Right atrium auricular region (tissue), 2 donors: ENCODE measurements around the gene CKS2. TPM values are rescaled to one million over a fixed set of nuclear protein-coding genes. Genes with fewer than 3 reads are reported as not detected.

ENCODE experiments used
- DNase-seq: peaks from one replicate; pipeline ENCODE4 v3.0.0-alpha.2; 2019; ENCODE audit warnings: low spot score
- H3K27ac ChIP-seq, 2 donors: fragments of 200-600 bp; sonication (generic); 1 replicate in 1 of 2; 2 replicates in 1 of 2; pipeline ENCODE4 v1.5.1; 2016 to 2019
- H3K27me3 ChIP-seq, 2 donors: fragments of 200-600 bp; sonication (generic); one replicate each; pipeline versions ENCODE4 v1.5.1 to v1.6.0; 2017 to 2019
- H3K36me3 ChIP-seq: fragments of 200-600 bp; sonication (generic); one replicate; pipeline ENCODE4 v1.5.1; 2016
- H3K4me1 ChIP-seq, 2 donors: fragments of 200-600 bp; sonication (generic); one replicate each; pipeline versions ENCODE4 v1.5.1 to v1.6.0; 2017 to 2019
- H3K4me3 ChIP-seq, 2 donors: fragments of 200-600 bp; sonication (generic); 1 replicate in 1 of 2; 2 replicates in 1 of 2; pipeline ENCODE4 v1.5.1; 2017 to 2019; ENCODE audit warnings: mild to moderate bottlenecking in 1 of 2, moderate library complexity in 1 of 2
- H3K9me3 ChIP-seq, 2 donors: fragments of 200-600 bp; sonication (generic); one replicate each; pipeline ENCODE4 v1.5.1; 2019
- CTCF ChIP-seq, 2 donors: fragments of 200-600 bp; sonication (generic); IDR thresholded peaks; one replicate each; pipeline ENCODE4 v1.5.1; 2019; ENCODE audit warnings: antibody characterized with exemption in 2 of 2
- total RNA-seq, 2 donors: library from RNA; depleted of rRNA; stranded (reverse); fragments of >200 nt; gene quantifications; one replicate each; pipeline ENCODE4 v1.1.0, GENCODE V29; 2016

CKS2 gene
- total RNA-seq, 2 donors from 2014 or later = 7.4 to 10.6 TPM

- H3K27ac ChIP-seq = no peak overlapping the region
- no peaks in the 10 kb centered on the region for H3K27me3 ChIP-seq
- no peak for TF ChIP-seq CTCF (IDR thresholded peaks at IDR 0.05)
- peaks cover 85% of the 10 kb centered on the region for H3K36me3 ChIP-seq
- H3K4me3 ChIP-seq = no peak overlapping the region
- no peak for DNase-seq
- peaks cover 0 to 33% of the 10 kb centered on the region in 2 donors for H3K4me1 ChIP-seq
- no peaks in the 10 kb centered on the region for H3K9me3 ChIP-seq
These were observed 47.5 kb downstream of the CKS2 start for GRCh38 chr9:89358376-89358916.

- DNase-seq = no peak
- no peak for TF ChIP-seq CTCF (IDR thresholded peaks at IDR 0.05)
- H3K36me3 ChIP-seq = peaks cover 84% of the 10 kb centered on the region
- no peaks in the 10 kb centered on the region for H3K27me3 ChIP-seq
- no peaks in the 10 kb centered on the region for H3K9me3 ChIP-seq
- peaks cover 0 to 28% of the 10 kb centered on the region in 2 donors for H3K4me1 ChIP-seq
- H3K27ac ChIP-seq = no peak overlapping the region
- H3K4me3 ChIP-seq = no peak overlapping the region
These were observed 48.0 kb downstream of the CKS2 start for GRCh38 chr9:89358985-89359384.

DNA sequence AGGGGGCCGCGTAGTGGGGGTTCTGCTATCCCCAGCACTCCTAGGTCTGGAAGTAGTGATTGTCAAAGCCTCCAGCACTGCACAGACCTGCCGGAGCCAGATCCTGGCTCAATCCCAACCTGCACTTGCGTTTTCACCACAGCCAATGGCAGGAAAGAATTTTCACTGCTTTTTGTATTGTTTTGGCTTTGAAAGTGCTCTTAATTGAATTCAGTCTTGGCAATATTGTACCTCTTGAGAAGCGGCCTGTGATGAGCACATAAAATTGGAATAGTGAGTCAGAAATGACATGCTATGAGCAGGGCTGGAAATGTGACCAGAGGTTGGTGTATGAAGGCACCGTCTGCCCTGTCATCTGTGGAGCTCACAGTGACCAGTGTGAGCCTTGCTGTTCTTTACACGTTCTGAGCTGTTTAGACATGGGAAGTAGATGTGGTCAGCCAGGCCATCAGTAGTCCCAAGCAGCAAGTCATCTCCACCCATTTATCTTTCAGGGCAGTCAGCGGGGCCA is 48.8 kb downstream of the CKS2 start:
- no peak for DNase-seq
- Histone ChIP-seq H3K4me3 (no peak overlapping the region), H3K36me3 (peaks cover 76% of the 10 kb centered on the region), H3K4me1 (peaks cover 0 to 22% of the 10 kb centered on the region in 2 donors), H3K27ac (no peak overlapping the region), H3K27me3 (no peaks in the 10 kb centered on the region), H3K9me3 (no peaks in the 10 kb centered on the region)
- no peak for TF ChIP-seq CTCF (IDR thresholded peaks at IDR 0.05)

GRCh38 chr9:89360465-89360864 is 49.5 kb downstream of the CKS2 start:
- no peaks in the 10 kb centered on the region for H3K9me3 ChIP-seq
- peaks cover 71% of the 10 kb centered on the region for H3K36me3 ChIP-seq
- no peaks in the 10 kb centered on the region for H3K27me3 ChIP-seq
- DNase-seq = no peak
- H3K4me3 ChIP-seq = no peak overlapping the region
- no peak overlapping the region for H3K27ac ChIP-seq
- peaks cover 0 to 22% of the 10 kb centered on the region in 2 donors for H3K4me1 ChIP-seq
- TF ChIP-seq CTCF (IDR thresholded peaks at IDR 0.05) = no peak

GRCh38 chr9:89361031-89361430 is 50.0 kb downstream of the CKS2 start:
- no peak overlapping the region for H3K4me3 ChIP-seq
- TF ChIP-seq CTCF (IDR thresholded peaks at IDR 0.05) = no peak
- H3K9me3 ChIP-seq = no peaks in the 10 kb centered on the region
- no peak overlapping the region for H3K27ac ChIP-seq
- H3K27me3 ChIP-seq = no peaks in the 10 kb centered on the region
- DNase-seq = no peak
- peaks cover 0 to 22% of the 10 kb centered on the region in 2 donors for H3K4me1 ChIP-seq
- peaks cover 66% of the 10 kb centered on the region for H3K36me3 ChIP-seq
